ENCODE results near the gene CNGB1. TPM values are rescaled to one million over a fixed set of nuclear protein-coding genes. Genes with fewer than 3 reads are reported as not detected.

Gene CNGB1
- total RNA-seq, 2 experiments from 2014 or later, result not detected

- intact Hi-C loops (cut with micrococcal nuclease), result no loop called here
Measured at GRCh38 chr16:57956924-57957672, 13.8 kb downstream of the CNGB1 start.

DNA sequence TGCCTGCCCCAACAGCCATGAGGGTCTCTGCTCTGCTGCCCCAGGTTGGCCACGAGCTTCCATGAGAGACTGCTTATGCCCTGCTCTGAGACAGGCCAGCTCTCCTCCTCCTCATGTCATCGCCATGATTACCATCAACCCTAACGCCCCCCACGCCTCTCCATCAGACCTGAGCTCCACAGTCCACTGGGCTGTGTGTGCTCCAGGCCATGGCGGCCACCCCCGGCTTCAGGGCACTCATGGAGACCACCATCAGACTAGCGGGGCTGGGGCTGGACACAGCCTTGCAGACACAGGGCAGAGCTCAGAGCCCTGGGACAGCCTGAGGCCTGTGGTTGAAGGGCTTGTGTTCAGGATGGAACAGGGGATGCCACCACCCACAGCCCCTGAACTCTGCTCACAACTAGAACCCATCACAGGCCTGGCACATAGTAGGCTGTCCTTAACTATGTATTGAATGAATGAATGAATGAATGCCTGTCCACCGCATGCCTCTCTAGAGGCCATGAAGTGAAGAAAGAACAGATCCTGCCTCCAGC, 14.6 kb downstream of the CNGB1 start:
- no peaks in the 10 kb centered on the region for H3K4me1 Mint-ChIP-seq (ENCODE audit: low read depth)
- CTCF ChIA-PET, result no interaction called here
- no peaks in the 10 kb centered on the region for H3K9me3 Mint-ChIP-seq
- no peaks in the 10 kb centered on the region for H3K36me3 Mint-ChIP-seq
- no peak overlapping the region for H3K27ac Mint-ChIP-seq
- DNase-seq, result no peak
- H3K27me3 Mint-ChIP-seq, result no peaks in the 10 kb centered on the region
- intact Hi-C loops (cut with micrococcal nuclease), result no loop called here
- POLR2A ChIA-PET, result no interaction called here
- no peak overlapping the region for H3K4me3 Mint-ChIP-seq

More at GRCh38 chr16:57956924-57957672, 13.8 kb downstream of the CNGB1 start:
- Mint-ChIP-seq H3K27me3 (no peaks in the 10 kb centered on the region), H3K4me3 (no peak overlapping the region), H3K36me3 (no peaks in the 10 kb centered on the region), H3K4me1 (ENCODE audit: low read depth) (no peaks in the 10 kb centered on the region), H3K27ac (no peak overlapping the region), H3K9me3 (no peaks in the 10 kb centered on the region)
- POLR2A ChIA-PET, result no interaction called here
- CTCF ChIA-PET, result no interaction called here
- no peak for DNase-seq

- H3K36me3 Mint-ChIP-seq, result no peaks in the 10 kb centered on the region
- intact Hi-C loops (cut with micrococcal nuclease), result no loop called here
- H3K4me3 Mint-ChIP-seq, result no peak overlapping the region
- no peaks in the 10 kb centered on the region for H3K4me1 Mint-ChIP-seq (ENCODE audit: low read depth)
- H3K9me3 Mint-ChIP-seq, result no peaks in the 10 kb centered on the region
- H3K27ac Mint-ChIP-seq, result no peak overlapping the region
- DNase-seq, result no peak
- ChIA-PET POLR2A (no interaction called here), CTCF (no interaction called here)
- no peaks in the 10 kb centered on the region for H3K27me3 Mint-ChIP-seq
Measured at GRCh38 chr16:57955572-57956188, 15.2 kb downstream of the CNGB1 start.

- CTCF ChIA-PET, result no interaction called here
- Mint-ChIP-seq H3K27me3 (no peaks in the 10 kb centered on the region), H3K27ac (no peak overlapping the region), H3K4me3 (no peak overlapping the region), H3K36me3 (no peaks in the 10 kb centered on the region), H3K4me1 (ENCODE audit: low read depth) (no peaks in the 10 kb centered on the region), H3K9me3 (no peaks in the 10 kb centered on the region)
- intact Hi-C loops (cut with micrococcal nuclease), result no loop called here
- no peak for DNase-seq
- POLR2A ChIA-PET, result no interaction called here
Measured at GRCh38 chr16:57953857-57954256, 17.1 kb downstream of the CNGB1 start.

DNA sequence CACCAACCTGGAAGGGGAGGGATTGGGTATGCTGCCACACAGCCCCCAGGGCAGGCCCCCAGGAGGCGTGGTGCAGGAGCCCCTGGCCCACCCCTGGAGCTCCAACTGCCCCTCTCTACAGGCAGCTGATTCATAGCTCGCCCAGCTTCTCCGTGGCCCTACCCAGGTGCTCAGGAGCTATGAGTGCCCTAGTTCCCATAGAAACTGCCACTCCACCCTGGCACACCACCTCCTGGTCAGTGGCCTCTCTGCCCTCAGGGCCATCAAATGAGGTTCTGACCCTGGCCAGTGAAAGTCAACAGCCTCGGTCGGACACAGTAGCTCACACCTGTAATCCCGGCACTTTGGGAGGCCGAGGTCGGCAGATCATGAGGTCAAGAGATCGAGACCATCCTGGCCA, 18.0 kb downstream of the CNGB1 start:
- H3K36me3 Mint-ChIP-seq, result no peaks in the 10 kb centered on the region
- H3K4me1 Mint-ChIP-seq (ENCODE audit: low read depth), result no peaks in the 10 kb centered on the region
- H3K27ac Mint-ChIP-seq, result no peak overlapping the region
- intact Hi-C loops (cut with micrococcal nuclease), result no loop called here
- H3K27me3 Mint-ChIP-seq, result no peaks in the 10 kb centered on the region
- no peak for DNase-seq
- POLR2A ChIA-PET, result no interaction called here
- H3K9me3 Mint-ChIP-seq, result no peaks in the 10 kb centered on the region
- CTCF ChIA-PET, result no interaction called here
- no peak overlapping the region for H3K4me3 Mint-ChIP-seq

DNA sequence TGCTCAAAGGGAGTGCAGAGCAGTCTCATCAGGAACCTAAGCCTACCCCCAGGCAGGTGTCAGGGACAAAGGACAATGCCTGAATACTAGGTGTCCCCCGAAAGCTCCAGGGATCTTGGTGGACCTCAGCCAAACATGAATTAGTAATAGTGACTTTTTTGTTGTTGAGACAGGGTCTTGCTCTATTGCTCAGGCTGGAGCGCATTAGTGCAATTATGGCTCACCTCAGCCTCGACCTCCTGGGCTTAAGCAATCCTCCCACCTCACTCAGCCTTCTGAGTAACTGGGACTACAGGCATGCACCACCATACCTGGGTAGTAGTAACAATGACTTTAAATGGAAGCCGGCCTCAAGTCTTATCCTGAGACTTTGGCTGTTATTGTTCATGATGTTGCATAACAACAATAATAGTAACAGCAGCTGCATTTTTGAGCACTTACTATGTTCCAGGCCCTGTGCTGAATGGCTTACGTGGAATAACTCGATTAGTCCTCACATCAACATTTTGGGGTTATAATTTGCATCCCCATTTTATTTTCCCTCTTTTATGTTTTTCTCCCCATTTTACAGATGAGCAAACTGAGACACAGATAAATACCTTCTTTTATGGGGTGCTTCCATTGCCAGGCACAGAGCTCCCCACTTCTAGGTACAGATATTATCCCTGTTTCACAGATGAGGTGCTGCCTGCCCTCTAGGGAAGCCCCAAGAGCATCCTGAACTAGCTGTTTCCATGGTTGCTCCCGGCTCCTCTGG, 19.5 kb downstream of the CNGB1 start:
- ChIA-PET POLR2A (no interaction called here), CTCF (no interaction called here)
- intact Hi-C loops (cut with micrococcal nuclease), result no loop called here
- Mint-ChIP-seq H3K27me3 (no peaks in the 10 kb centered on the region), H3K36me3 (no peaks in the 10 kb centered on the region), H3K27ac (no peak overlapping the region), H3K9me3 (no peaks in the 10 kb centered on the region), H3K4me1 (ENCODE audit: low read depth) (no peaks in the 10 kb centered on the region), H3K4me3 (no peak overlapping the region)
- no peak for DNase-seq

DNA sequence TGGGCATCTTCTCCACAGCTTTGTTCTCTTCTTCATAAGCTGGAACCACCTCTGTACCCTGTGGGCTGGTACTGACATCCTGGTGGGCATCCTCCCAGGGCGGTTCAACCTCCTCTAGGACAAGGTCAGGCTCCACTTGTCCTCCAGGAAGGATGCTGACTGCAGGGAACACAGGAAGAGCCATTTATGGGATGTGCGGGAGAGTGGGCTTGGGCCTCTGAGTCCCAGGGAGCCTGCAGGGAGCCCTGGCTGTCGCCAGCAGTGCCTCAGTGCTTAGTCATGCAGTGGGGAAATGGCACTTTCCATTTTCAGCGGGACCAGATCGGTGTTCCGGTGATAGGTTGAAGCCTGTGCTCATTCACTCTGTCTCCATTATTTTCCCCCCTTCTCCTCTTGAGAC, 20.5 kb downstream of the CNGB1 start:
- ChIA-PET CTCF (no interaction called here), POLR2A (no interaction called here)
- Mint-ChIP-seq H3K4me3 (no peak overlapping the region), H3K36me3 (no peaks in the 10 kb centered on the region), H3K4me1 (ENCODE audit: low read depth) (no peaks in the 10 kb centered on the region), H3K27me3 (no peaks in the 10 kb centered on the region), H3K9me3 (no peaks in the 10 kb centered on the region), H3K27ac (no peak overlapping the region)
- DNase-seq, result no peak
- intact Hi-C loops (cut with micrococcal nuclease), result no loop called here

DNA sequence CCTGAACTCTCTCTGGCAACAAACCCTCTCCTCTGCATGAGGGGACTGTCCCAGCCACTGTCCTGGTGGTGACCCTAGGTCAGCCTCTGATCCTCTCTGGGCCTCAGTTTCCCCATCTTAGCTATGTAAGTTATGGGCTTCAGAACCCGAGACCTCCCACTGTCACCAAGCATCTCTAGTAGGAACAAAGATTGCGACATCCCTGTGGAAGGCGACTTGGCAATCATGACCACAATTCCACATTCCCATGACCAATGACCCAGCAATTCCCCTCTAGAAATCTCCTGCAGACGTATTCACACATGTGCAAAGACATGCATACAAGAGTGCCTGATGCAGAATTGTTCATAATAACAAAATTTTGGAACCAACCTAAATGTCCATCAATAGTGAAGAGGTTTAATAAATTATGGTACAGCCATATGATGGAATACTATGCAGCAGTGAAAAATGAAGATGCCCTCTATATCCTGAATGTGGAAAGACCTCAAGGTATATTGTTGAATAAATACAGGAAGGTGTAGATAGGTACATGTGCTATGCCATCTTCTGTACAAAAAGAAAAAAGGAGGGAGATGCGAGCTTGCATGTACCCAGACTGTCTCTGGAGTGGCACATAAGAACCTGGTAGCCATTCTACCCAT, 21.2 kb downstream of the CNGB1 start:
- no peaks in the 10 kb centered on the region for H3K4me1 Mint-ChIP-seq (ENCODE audit: low read depth)
- DNase-seq, result no peak
- ChIA-PET POLR2A (no interaction called here), CTCF (no interaction called here)
- H3K27ac Mint-ChIP-seq, result no peak overlapping the region
- no peak overlapping the region for H3K4me3 Mint-ChIP-seq
- H3K36me3 Mint-ChIP-seq, result no peaks in the 10 kb centered on the region
- intact Hi-C loops (cut with micrococcal nuclease), result no loop called here
- no peaks in the 10 kb centered on the region for H3K9me3 Mint-ChIP-seq
- H3K27me3 Mint-ChIP-seq, result no peaks in the 10 kb centered on the region

DNA sequence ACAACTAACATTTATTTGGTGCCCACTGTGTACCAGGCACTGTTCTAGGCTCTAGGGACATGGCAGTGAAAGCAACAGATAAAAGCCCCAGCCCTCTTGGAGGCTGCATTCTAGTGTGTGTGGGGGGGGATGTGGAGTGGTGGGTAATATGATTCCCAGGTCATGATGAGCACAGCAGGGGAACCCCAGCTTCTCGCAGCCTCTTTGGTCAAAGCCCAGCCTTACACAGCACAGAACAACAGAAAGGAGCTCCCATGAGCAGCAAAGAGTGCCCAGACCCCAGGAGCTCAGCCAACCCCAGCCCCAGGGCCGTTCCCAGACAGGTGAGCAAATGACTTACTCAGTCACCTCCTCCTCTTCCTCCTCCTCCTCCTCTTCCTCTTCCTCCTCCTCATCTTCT, 21.9 kb downstream of the CNGB1 start:
- H3K9me3 Mint-ChIP-seq, result no peaks in the 10 kb centered on the region
- ChIA-PET POLR2A (no interaction called here), CTCF (no interaction called here)
- no peaks in the 10 kb centered on the region for H3K27me3 Mint-ChIP-seq
- no peak overlapping the region for H3K27ac Mint-ChIP-seq
- H3K36me3 Mint-ChIP-seq, result no peaks in the 10 kb centered on the region
- no peak overlapping the region for H3K4me3 Mint-ChIP-seq
- intact Hi-C loops (cut with micrococcal nuclease), result no loop called here
- H3K4me1 Mint-ChIP-seq (ENCODE audit: low read depth), result no peaks in the 10 kb centered on the region
- no peak for DNase-seq

- Mint-ChIP-seq H3K9me3 (no peaks in the 10 kb centered on the region), H3K4me1 (ENCODE audit: low read depth) (no peaks in the 10 kb centered on the region), H3K27ac (no peak overlapping the region), H3K36me3 (no peaks in the 10 kb centered on the region), H3K4me3 (no peak overlapping the region), H3K27me3 (no peaks in the 10 kb centered on the region)
- no peak for DNase-seq
- intact Hi-C loops (cut with micrococcal nuclease), result no loop called here
- CTCF ChIA-PET, result no interaction called here
- POLR2A ChIA-PET, result no interaction called here
Measured at GRCh38 chr16:57948027-57948426, 22.9 kb downstream of the CNGB1 start.

GRCh38 chr16:57947261-57947660, 23.7 kb downstream of the CNGB1 start:
- Mint-ChIP-seq H3K36me3 (no peaks in the 10 kb centered on the region), H3K4me1 (ENCODE audit: low read depth) (no peaks in the 10 kb centered on the region), H3K4me3 (no peak overlapping the region), H3K27ac (no peak overlapping the region), H3K9me3 (no peaks in the 10 kb centered on the region), H3K27me3 (no peaks in the 10 kb centered on the region)
- intact Hi-C loops (cut with micrococcal nuclease), result no loop called here
- CTCF ChIA-PET, result no interaction called here
- no peak for DNase-seq
- POLR2A ChIA-PET, result no interaction called here

DNA sequence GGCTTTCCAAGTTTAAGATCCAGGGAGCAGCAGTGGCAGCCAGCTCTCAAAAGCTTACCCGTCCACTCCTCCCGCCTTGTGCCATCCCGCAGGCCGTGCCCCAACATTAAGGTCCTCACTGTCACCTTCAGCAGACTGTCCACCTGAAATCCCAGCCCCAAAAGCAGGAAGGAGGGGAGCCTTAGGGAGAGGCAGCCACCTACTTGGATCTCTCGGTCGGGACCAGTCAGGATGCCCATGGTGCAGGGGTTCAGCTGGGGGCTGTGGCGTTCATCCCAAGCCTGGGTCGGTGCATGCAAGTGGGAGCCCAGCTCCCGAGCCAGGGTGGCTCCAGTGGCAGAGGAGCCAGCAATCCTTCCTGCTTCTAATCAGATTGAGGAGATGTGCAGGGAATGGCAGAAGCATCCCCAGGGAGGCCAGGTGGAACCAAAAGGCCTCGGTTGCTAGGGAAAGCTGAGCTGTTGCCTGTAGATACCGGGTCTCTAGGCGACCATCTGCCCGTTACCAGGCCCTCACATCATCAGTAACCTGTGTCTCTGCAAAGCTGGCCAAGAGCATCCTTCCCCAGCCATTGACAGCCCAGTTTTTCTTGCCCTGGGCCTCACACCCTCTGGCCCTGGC, 24.6 kb downstream of the CNGB1 start:
- intact Hi-C loops (cut with micrococcal nuclease), result no loop called here
- POLR2A ChIA-PET, result no interaction called here
- Mint-ChIP-seq H3K4me1 (ENCODE audit: low read depth) (no peaks in the 10 kb centered on the region), H3K4me3 (no peak overlapping the region), H3K27ac (no peak overlapping the region), H3K36me3 (no peaks in the 10 kb centered on the region), H3K9me3 (no peaks in the 10 kb centered on the region), H3K27me3 (no peaks in the 10 kb centered on the region)
- CTCF ChIA-PET, result no interaction called here
- no peak for DNase-seq

All from activated CD4-positive, alpha-beta memory T cell treated with anti-CD3 and anti-CD28 coated beads for 36 hours (primary cell).